Peyer's patch (tissue), 4 donors: Measurements from ENCODE around the gene RCHY1.

Experiments used
- CTCF ChIP-seq, 6 experiments: fragments of 450-650 bp in 4 of 6; fragments of 200-600 bp in 2 of 6; sonication (generic) in 1 of 6; IDR thresholded peaks; one replicate each; pipeline ENCODE4 v1.5.1; 2017 to 2019; ENCODE audit warnings: antibody characterized with exemption in 6 of 6, mild to moderate bottlenecking in 3 of 6, moderate library complexity in 1 of 6
- POLR2A ChIP-seq, 2 donors: fragments of 450-650 bp; IDR thresholded peaks; one replicate each; pipeline ENCODE4 v1.5.1; 2017; ENCODE audit warnings: antibody characterized with exemption in 2 of 2, mild to moderate bottlenecking in 2 of 2, moderate library complexity in 2 of 2

- TF ChIP-seq POLR2A (IDR thresholded peaks at IDR 0.05) (no peak), CTCF (IDR thresholded peaks at IDR 0.05) (no peak)
Observed at GRCh38 chr4:75499900-75500299, 14.3 kb downstream of the RCHY1 start.
